Stimulated activated CD4-positive, alpha-beta T cell treated with anti-CD3 and anti-CD28 coated beads, Interleukin-1b, Interleukin-23, amount 100 ng/mL, for 4 hours (primary cell): Measurements from ENCODE around the gene ZNF723.
"Not testable (repeated sequence)": the region's sequence is repeated elsewhere in the genome, so short reads cannot be mapped to it uniquely, and the experiment has no call there.

Experiments used
- DNase-seq, 2 donors: peaks; one replicate each; pipeline ENCODE4 v3.0.0-alpha.2; 2020; ENCODE audit warnings: low read depth in 2 of 2

ZNF723 gene

DNA sequence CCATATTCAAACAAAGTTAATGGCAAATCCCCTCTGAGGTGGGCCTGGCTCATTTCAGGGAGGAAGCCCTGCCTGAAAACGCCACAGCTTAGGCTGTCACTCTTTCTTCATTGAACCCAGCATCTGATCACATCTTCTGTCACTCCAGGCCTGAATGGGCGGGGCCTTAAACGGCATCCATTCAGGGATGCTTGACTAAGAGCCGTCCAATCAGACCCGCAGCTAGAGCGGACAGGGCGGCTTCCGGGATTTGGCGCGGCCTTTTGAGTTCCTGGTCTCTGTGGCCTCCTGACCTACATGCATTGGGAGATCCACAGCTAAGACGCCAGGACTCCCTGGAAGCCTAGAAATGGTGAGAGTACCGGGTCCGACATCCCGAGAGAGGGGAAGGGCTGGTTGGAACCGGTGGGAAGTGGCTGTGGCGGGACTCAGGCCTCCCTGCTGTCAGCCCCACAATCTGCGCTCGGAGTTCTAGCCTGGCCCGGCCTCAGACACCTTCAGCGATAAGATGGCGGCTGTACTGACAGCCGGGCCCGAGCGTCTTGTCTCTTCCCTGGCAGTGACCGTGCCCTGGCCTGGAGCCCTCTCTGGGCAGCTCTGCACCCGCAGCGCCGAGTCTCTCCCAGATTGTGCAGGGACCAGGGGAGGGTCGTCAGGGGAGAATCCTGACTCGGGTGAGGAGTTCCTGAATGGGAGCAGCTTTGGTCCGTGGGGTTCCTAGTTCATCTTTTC lies at the start of gene ZNF723:
ZNF723 (plus strand) TSS at position 261 of the 732 bp plus-strand sequence; CDS start at position 350, 89 bp downstream.
- DNase-seq = no peak

DNA sequence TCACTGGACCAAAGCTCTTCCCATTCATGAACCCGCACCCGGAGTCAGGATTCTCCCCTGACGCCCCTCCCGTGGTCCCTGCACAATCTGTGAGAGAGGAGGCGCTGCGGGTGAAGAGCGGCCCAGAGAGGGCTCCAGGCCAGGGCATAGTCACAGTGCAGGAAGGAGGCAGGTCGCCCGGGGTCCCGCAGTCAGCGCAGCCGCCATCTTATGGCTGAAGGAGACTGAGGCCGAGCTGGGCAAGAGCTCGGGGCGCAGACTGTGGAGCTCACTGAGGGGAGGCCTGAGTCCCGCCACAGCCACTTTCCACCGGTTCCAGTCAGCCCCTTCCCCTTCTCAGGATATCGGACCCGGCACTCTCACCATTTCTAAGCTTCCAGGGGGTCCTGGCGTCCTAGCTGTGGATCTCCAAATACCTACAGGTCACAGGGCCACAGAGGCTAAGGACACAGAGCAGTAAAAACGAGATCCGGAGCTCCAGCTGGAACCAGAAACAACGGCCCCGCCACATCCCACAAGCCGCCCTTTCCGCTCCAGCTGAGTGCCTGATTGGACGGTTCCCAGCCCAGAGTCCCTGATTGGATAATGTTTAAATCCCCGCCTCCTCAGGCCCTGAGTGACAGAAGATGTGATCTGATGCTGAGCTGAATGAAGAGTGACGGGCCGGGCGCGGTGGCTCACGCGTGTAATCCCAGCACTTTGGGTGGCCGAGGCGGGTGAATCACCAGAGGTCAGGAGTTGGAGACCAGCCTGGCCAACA lies 48.3 kb upstream of the ZNF723 start, which contains the start of gene ZNF99:
ZNF99 (minus strand) TSS at position 501 of the 760 bp plus-strand sequence; CDS start at position 366, 135 bp downstream.
- DNase-seq = no peak

DNA sequence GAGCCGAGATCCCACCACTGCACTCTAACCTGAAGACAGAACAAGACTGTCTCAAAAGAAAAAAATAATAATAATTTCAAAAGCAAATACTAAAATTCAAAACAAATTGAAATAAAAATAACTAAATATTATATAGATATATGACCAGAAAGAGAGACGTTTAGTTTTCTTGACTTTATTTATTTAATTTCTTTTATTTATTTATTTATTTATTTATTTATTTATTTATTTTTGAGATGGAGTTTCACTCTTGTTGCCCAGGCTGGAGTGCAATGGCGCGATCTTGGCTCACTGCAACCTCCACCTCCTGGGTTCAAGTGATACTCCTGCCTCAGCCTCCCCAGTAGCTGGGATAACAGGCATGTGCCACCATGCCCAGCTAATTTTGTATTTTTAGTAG lies 39.2 kb upstream of the ZNF723 start:
- not testable (repeated sequence) for DNase-seq

DNA sequence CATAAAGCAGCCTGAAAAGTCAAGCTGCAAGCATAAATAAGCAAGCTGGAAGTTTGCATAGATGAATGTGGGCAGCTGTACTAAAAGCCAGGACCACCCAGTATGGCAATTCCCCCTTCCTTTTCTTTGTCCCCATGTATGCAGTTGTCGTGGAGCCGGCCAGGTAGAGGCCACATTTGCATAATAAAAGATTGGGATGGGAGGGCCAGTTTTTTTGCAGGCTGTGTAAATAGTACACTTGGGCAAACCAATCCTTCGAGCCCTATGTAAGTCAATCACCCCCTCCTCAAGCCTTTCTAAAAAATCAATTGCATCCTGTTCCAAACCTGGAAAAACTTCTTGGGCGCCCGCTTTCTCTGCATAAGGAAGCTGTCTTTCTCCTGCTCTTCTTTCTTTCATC lies 35.1 kb upstream of the ZNF723 start:
- no peak for DNase-seq

DNA sequence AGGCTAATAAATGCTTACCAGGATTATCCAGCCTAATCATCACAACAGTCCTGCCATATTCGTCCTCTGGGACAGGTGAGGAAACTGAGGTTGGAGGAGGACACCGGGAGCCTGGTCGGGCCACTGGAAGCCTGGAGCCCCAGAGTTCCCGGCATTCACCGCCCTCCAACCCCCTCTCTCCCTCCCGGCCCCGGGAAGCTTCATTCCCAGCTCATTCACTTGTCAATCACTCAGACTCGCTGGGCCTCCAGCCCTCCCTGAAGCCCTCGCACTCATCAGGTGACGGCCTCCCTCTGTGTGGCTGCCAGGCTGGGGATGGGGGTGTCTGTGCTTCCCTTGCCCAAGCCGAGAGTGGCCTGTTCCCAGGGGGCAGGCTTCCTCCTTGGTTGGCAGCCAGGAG lies 25.7 kb upstream of the ZNF723 start:
- DNase-seq = no peak

DNA sequence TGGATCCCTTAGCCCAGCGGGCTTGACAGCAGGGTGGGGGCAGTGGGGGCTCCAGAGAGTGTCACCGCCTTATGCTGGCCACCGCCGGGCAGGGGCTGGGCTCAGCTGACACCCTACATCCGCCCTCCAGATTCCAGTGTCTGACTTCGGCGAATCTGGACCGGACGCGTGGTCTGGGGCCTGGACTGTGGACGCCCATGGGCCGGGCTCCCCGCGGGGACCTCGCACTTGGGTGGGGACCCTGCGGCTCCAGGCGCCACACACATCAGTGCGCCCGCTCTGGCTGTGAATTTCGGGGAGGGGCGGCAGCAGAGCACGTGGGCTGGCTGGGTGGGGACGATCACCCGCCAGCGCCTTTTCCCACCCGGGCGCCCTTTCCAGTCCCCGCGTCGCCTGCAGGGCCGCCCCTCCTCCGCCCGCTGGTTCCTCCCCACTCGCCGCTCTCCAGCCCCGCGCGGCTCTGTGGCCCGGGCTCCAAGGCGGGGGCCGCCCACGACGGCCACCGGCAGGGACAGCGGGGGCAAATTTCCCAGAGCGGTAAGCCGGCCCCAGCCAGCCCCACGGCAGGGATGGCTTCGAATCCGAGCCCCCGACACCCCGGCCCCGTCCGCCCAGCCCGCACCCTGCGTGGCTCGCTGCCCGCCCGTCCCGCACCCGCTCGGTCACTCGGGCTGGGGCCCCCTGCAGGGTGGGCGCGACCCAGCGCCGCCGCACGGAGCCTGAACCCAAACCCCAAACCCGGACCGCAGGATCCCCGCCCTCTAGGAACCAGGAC lies 24.8 kb upstream of the ZNF723 start:
- no peak for DNase-seq

DNA sequence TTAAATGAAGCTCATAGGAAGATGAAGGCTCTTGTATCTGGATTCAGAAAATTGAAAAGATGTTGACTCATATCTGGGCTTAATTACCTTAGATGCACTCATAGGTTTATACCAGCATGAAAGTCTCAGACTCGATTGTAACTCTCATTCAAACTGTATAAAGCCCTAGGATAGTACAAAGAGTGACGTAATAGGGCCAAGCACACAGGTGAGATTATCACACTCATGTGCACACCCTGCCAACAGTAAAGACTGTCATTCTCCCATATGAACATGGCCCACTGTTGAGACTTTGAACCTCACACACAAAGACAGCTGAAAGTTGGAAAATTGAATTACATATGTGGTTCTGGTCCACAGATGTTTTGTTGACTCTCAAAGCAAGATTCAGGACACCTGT lies 18.0 kb upstream of the ZNF723 start:
- DNase-seq = no peak

DNA sequence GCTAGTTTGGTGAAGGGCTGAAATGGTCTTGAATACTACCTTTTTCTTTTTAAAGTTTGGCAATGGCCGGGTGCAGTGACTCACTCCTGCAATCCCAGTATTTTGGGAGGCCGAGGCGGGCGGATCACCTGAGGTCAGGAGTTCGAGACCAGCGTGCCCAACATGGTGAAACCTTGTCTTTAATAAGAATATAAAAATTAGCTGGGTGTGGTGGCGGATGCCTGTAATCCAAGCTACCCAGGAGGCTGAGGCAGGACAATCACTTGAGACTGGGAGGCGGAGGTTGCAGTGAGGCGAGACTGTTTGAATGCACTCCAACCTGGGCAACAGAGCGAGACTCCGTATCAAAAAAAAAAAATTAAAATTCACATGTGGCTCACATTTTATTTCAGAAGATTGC lies 880 bp upstream of the ZNF723 start:
- DNase-seq = no peak

DNA sequence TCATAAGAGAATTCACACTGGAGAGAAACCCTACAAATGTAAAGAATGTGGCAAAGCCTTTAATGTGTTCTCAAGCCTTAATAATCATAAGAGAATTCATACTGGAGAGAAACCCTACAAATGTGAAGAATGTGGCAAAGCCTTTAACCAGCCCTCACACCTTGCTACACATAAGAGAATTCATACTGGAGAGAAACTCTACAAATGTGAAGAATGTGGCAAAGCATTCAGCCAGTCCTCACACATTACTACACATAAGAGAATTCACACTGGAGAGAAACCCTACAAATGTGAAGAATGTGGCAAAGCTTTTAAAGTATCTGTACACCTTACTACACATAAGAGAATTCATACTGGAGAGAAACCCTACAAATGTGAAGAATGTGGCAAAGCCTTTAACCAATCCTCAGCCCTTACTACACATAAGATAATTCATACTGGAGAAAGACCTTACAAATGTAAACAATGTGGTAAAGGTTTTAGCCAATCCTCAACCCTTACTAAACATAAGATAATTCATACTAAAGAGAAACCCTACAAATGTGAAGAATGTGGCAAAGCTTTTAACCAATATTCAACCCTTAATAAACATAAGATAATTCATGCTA lies 25.7 kb downstream of the ZNF723 start:
- DNase-seq = not testable (repeated sequence)

DNA sequence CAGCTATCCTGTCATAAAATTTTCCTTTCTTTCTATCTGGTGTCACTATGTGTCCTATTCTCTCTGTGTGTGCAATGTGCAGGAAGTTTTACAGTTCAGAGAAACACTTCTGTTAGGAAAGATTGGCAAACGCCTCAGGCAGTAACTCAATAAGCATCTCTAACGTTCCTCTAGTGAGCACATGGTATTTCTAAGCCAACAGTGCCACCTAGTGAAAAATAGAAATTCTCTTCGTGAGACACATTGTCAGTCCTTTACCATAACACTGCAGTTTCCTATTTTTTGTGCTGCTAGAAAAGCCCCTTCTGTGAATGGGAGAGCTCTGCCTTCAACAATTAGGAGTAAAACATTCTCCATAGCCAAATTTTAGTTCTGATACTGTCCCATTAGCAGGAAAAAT lies 50.7 kb downstream of the ZNF723 start:
- DNase-seq = no peak

DNA sequence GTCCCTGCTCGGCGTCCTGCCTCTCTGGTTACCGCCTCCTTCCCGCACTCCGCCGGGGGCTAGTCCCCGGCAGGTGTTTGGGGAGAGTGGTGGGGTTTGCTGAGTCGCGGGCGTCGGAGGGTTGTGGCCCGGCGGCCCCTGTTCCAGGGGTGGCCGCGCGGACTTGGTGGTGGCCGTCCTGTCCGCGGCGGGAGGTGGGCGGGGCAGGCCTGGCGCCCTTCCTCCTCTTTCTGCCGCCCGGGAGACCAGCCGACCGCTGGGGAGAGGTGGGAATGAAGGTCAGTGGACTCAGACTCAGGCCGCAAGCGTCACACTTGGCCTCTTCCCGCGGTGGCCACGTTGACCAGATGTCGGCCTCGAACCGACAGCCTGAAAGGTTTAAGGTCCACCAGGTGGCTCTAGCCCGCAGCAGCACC lies 61.8 kb downstream of the ZNF723 start:
- no peak for DNase-seq

DNA sequence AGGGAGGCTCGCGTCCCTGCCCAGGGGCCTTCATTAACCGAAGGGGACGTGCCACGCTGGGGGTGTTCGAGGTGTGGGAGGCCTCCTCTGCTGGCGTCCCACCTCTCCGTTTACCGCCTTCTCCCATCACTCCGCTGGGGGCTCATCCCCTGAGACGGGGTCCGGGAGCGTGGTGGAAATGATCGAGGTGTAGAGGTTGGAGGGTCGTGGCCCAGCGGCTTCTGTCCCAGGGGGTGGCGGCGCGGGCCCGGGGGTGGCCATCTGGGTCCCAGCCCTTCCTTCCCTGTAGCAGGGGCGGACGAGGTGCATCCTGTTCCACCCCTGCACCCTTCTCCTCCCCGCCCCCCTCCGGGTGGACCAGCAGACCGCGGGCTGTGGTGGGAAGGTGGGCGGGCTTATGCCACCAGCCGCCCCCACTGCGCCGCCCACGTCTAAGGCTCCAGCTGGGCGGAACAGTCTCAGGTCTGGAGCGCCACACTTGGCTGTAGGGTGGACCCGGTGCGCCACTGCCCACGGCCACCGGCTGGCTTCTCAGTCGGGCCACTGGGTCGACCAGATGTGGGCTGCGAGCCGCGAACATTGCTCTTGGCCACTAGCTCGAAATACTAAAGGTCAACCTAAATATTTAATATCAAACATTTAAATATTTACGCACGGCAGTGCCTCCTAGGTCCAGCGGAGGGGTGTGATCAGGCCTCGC lies 69.5 kb downstream of the ZNF723 start:
- no peak for DNase-seq
